Effector memory CD4-positive, alpha-beta T cell (primary cell): ENCODE data around the gene POMGNT1.

Source experiments
- DNase-seq, 3 donors: peaks; one replicate each; pipeline ENCODE4 v3.0.0-alpha.2; 2020
- H3K27ac ChIP-seq: 2 replicates; pipeline ENCODE4 v1.7.0; 2013; ENCODE audit warnings: mild to moderate bottlenecking, low read length, moderate library complexity; ENCODE audit not compliant: insufficient read depth, poor library complexity, severe bottlenecking
- H3K27me3 ChIP-seq: replicated peaks from 2 replicates; pipeline ENCODE4 v1.7.0; 2013; ENCODE audit warnings: mild to moderate bottlenecking, low read length; ENCODE audit not compliant: insufficient read depth, control insufficient read depth, poor library complexity, severe bottlenecking
- H3K36me3 ChIP-seq: 2 replicates; pipeline ENCODE4 v1.7.0; 2013; ENCODE audit warnings: mild to moderate bottlenecking, low read length, moderate library complexity; ENCODE audit not compliant: control insufficient read depth, insufficient read depth
- H3K4me1 ChIP-seq: 2 replicates; pipeline ENCODE4 v1.7.0; 2013; ENCODE audit warnings: low read length, mild to moderate bottlenecking; ENCODE audit not compliant: control insufficient read depth, insufficient read depth, poor library complexity, severe bottlenecking
- H3K4me3 ChIP-seq: 2 replicates; pipeline ENCODE4 v1.7.0; 2013; ENCODE audit warnings: low read length, low read depth, mild to moderate bottlenecking; ENCODE audit not compliant: insufficient read depth, poor library complexity, severe bottlenecking
- H3K9me3 ChIP-seq: 2 replicates; pipeline ENCODE4 v1.7.0; 2013; ENCODE audit warnings: mild to moderate bottlenecking, low read length, moderate library complexity; ENCODE audit not compliant: control insufficient read depth

The POMGNT1 gene

DNA sequence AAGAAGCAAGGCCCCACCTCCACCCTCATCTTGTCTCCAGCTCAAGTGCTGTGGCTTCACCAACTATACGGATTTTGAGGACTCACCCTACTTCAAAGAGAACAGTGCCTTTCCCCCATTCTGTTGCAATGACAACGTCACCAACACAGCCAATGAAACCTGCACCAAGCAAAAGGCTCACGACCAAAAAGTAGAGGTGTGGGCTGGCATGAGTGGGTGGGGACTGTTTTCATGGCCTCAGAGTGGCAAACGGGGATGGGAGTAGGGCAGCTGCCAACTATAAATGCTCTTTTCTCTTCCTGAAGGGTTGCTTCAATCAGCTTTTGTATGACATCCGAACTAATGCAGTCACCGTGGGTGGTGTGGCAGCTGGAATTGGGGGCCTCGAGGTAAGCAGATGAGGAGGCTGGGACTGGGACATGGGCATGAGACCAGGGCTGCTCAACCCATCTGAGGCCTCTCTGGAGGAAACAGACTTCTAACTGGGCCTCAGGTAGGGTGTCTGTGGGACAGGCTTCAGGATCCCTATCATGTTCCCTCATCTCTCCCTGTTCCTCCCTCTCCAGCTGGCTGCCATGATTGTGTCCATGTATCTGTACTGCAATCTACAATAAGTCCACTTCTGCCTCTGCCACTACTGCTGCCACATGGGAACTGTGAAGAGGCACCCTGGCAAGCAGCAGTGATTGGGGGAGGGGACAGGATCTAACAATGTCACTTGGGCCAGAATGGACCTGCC is 13.1 kb downstream of the POMGNT1 start:
- Histone ChIP-seq H3K36me3 (peaks cover 10% of the 10 kb centered on the region), H3K27me3 (no peaks in the 10 kb centered on the region), H3K27ac (no peak overlapping the region), H3K4me3 (no peak overlapping the region), H3K4me1 (no peaks in the 10 kb centered on the region), H3K9me3 (no peaks in the 10 kb centered on the region)
- DNase-seq, result no peak

DNA sequence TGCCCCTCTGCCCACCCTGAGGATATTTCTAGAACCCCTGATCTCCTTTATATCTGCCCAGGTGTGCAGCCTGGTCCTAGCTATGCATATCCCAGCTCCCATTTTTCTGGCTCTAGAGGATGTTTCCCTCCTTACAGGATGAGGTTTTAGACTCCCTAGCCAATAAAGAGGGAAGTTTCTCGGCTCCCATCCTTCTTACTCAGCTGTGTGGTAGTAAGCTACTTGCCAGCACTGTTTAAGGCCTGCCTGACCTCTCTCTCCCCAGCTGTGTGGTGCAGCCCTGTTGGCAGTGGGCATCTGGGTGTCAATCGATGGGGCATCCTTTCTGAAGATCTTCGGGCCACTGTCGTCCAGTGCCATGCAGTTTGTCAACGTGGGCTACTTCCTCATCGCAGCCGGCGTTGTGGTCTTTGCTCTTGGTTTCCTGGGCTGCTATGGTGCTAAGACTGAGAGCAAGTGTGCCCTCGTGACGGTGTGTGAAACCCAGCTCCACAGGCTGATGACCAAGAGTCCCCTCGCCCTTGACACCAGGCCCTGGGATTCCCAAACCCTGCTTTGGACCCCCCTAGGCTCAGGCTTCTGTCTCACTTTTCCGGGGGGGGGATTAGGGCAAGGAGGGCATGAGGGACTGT is 14.2 kb downstream of the POMGNT1 start:
- Histone ChIP-seq H3K4me3 (no peak overlapping the region), H3K27me3 (no peaks in the 10 kb centered on the region), H3K9me3 (no peaks in the 10 kb centered on the region), H3K4me1 (no peaks in the 10 kb centered on the region), H3K27ac (no peak overlapping the region), H3K36me3 (peaks cover 6% of the 10 kb centered on the region)
- no peak for DNase-seq

DNA sequence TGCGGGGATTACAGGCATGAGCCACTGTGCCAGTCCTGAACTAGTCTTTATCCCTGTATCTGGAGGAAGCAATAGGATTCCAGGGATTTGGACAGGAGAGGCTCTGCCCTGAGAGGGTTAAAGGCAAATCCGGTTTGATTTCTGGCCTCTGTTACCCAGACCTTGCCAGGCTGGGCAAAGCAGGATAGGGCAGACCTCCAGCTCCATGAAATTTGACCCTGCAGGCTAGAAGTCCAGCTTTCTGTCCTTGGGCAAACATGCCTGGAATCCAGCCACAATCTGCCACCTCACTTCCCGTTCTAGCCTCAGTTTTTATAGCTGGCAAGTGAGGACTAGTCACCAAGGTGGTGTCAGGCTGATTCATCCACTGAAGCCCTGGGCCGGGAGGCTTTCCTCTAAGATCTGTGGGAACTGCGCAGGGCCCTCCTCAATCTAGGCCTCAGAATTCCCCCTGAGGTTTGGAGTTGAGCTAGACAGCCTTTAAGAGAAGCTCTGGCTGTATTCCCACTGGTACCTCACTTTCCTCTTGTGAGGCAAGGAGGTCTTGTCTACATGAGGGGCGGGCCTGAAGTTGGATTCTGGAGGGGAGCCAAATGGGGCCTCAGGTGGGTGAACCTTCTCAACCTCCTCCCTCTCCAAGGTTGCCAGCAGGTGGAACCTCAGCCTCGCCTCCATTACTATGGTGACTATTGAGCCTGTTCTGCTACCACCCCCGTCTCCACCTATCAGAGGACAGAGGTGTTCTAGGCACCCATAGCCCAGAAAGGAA is 15.0 kb downstream of the POMGNT1 start:
- H3K27ac ChIP-seq, result no peak overlapping the region
- peaks cover 5% of the 10 kb centered on the region for H3K36me3 ChIP-seq
- H3K27me3 ChIP-seq, result no peaks in the 10 kb centered on the region
- no peaks in the 10 kb centered on the region for H3K4me1 ChIP-seq
- no peak overlapping the region for H3K4me3 ChIP-seq
- DNase-seq, result no peak
- H3K9me3 ChIP-seq, result no peaks in the 10 kb centered on the region

DNA sequence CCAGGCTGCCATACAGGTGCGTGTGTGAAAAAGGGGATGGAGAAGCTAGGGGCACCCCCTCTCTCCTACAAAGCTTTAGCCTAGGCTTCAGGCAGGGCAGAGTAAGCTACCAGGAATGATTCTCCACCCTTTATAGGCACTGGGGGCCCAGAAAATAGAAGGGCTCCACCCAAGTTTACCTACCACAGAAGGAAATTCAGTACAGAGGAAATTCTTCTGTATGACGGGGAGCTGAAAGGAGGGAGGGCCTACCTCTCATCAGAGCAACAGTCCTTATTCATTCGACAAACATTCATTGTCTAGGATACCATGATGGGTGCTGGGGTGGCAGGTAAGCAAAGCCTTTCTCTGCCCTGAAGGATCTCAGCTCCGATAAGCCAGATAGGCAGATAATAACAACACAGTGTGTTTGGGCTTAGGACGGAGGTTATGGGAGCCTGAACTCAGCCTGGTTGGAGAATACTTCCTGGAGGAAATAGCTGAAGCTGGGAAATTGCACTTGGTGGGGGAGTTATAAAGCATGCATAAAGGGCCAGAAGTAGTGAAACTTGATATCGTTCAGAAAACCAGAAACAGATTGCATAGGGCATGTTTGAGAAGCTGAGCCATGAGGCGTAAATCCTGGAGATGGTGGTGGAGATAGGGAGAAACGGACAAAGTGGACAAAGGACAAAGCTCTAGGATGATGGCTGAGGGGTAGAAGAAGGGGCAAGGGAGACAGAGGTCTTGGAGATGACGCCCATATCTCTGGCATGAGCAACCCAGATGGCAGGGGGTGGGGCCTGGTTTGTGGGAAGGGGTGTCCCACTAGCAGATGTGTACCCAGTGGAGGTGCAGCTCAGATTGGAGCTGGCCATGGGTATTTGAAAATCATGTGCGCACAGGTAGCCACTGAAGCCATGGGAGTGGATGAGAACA is 16.6 kb downstream of the POMGNT1 start:
- Histone ChIP-seq H3K36me3 (no peaks in the 10 kb centered on the region), H3K4me1 (no peaks in the 10 kb centered on the region), H3K27ac (no peak overlapping the region), H3K27me3 (no peaks in the 10 kb centered on the region), H3K4me3 (no peak overlapping the region), H3K9me3 (no peaks in the 10 kb centered on the region)
- no peak for DNase-seq

DNA sequence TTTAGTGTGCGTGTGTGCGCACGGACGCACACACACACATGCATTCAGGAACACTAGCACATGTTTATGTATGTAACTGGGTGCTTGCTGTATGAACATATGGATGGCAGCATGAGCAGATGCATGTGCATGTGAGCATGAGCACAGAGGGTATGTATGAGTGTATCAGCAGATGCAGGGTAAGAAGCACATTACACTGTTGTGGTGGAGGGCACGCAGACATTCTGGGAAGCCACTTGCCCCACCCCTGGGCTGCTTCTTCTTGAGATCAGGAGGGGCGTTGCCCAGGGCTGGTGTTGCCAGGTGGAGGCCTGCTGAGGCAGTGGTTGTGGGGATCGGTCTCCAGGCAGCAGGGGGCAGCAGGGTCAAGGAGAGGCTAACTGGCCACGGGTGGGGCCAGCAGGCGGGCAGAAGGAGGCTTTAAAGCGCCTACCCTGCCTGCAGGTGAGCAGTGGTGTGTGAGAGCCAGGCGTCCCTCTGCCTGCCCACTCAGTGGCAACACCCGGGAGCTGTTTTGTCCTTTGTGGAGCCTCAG is 18.1 kb downstream of the POMGNT1 start:
- no peaks in the 10 kb centered on the region for H3K36me3 ChIP-seq
- DNase-seq, result no peak
- H3K9me3 ChIP-seq, result no peaks in the 10 kb centered on the region
- H3K4me1 ChIP-seq, result no peaks in the 10 kb centered on the region
- no peak overlapping the region for H3K4me3 ChIP-seq
- H3K27ac ChIP-seq, result no peak overlapping the region
- H3K27me3 ChIP-seq, result no peaks in the 10 kb centered on the region

DNA sequence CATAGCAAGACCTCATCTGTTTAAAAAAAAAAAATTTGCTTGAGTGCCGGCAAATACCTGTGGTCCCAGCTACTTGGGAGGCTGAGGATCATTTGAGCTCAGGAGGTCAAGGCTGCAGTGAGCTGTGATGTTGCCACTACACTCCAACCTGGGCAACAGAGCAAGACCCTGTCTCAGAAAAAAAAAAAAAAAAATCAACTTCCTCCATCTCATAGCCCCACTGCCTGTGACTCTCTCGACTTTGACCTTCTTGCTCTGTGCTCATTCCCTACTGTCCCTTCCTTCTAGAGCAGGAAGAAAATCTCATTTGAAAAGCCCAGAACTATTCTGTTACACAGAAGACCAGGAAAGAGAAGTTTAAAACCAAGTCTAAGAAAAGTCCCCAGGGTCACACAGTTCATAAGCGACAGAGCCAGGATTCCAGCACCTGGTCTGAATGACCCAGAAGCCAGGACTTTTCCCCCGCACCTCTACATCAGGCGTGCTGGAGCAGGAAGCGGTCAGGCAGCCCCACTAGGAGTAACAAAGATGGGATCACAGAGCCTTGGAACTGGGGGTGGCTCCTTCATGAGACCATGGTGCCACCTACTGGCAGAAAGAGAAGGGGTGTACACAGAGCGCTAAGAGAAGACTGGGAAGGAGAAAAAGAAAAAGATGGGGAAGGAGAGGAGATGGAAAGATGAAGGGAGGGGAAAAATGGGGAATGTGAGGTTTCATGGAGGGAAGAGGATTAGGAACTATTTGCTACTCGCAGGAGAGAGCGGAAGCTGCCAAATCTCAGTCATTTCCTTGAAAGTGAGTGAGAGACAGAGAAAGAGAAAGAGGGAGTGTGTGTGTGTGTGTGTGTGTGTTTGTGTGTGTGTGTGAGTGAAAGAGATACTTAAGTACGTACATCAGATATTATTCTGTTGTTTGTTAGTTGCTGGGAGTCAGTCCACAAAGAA is 18.8 kb downstream of the POMGNT1 start:
- H3K4me1 ChIP-seq, result no peaks in the 10 kb centered on the region
- no peaks in the 10 kb centered on the region for H3K9me3 ChIP-seq
- peak; percentile 31 to 50 (median 37) for DNase-seq
- H3K27ac ChIP-seq, result no peak overlapping the region
- no peaks in the 10 kb centered on the region for H3K36me3 ChIP-seq
- no peaks in the 10 kb centered on the region for H3K27me3 ChIP-seq
- H3K4me3 ChIP-seq, result no peak overlapping the region

DNA sequence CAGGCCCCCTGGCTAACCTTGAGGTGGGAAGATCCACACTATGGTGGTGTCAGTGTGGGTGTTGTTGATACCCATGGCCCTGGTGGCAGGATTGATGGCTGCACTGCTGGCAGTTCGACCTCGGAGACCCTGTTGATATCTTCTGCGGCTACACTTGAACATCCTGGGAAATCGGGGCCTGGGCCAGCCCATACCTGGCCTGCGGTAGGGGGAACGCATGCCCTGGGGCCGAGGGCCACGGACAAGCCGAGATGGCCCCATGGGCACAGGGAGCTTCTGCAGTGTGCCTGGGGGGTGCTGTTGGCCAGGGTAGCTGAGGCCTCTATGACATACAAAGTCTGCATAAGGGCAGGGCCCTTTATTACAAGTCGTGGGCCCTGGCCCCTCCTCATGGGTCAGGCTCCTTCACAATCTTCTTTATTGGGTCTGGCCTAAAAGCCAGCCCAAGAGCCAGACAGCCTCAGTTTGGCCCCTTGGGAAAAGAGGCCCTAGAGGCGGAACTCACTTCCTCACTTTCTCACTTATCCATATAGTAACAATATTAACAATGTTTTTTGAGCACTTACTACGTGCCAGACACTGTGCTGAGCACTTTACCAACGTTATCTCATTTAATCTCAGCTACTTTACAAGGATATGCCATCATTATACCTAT is 21.9 kb downstream of the POMGNT1 start, which contains the start of gene P3R3URF:
Gene P3R3URF, minus strand, starts transcription at position 278 of the 655 bp plus-strand sequence. Its CDS starts 17 bp downstream, at position 261.
- Histone ChIP-seq H3K27ac (no peak within 1 kb of the TSS), H3K36me3 (no peaks in the 10 kb centered on the region), H3K4me3 (no peak within 1 kb of the TSS), H3K9me3 (no peaks in the 10 kb centered on the region), H3K27me3 (no peaks in the 10 kb centered on the region), H3K4me1 (no peaks in the 10 kb centered on the region)
- DNase-seq, result no peak

DNA sequence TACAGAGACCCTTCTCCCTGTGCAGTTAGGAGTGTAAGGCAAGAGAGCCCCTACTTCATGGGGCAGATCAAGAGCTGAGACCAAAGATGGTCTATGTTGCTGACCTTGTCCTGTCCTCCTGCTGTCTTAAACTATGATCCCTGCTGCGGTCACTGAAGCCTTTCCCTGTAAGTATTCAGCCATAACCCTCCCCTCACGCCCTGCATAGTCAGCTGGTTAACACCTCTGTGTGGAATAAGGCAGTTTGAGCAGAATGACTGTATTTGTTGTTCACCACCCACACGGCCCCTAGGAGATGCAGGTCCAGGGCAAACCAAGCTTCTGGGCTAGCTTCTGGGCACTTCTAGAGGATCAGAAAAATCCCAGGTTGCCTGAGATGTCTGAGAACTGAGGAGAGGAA is 23.0 kb downstream of the POMGNT1 start:
- DNase-seq, result no peak
- H3K4me3 ChIP-seq, result no peak overlapping the region
- no peaks in the 10 kb centered on the region for H3K36me3 ChIP-seq
- H3K27ac ChIP-seq, result no peak overlapping the region
- H3K4me1 ChIP-seq, result no peaks in the 10 kb centered on the region
- no peaks in the 10 kb centered on the region for H3K9me3 ChIP-seq
- no peaks in the 10 kb centered on the region for H3K27me3 ChIP-seq
